GM21390 (cell line): ENCODE results near the gene PIGQ.

ENCODE experiments used
- ATAC-seq: cut with Tn5 transposase; IDR thresholded peaks from one replicate; pipeline ENCODE4 v1.9.1; 2021; ENCODE audit not compliant: unreplicated experiment

PIGQ gene

DNA sequence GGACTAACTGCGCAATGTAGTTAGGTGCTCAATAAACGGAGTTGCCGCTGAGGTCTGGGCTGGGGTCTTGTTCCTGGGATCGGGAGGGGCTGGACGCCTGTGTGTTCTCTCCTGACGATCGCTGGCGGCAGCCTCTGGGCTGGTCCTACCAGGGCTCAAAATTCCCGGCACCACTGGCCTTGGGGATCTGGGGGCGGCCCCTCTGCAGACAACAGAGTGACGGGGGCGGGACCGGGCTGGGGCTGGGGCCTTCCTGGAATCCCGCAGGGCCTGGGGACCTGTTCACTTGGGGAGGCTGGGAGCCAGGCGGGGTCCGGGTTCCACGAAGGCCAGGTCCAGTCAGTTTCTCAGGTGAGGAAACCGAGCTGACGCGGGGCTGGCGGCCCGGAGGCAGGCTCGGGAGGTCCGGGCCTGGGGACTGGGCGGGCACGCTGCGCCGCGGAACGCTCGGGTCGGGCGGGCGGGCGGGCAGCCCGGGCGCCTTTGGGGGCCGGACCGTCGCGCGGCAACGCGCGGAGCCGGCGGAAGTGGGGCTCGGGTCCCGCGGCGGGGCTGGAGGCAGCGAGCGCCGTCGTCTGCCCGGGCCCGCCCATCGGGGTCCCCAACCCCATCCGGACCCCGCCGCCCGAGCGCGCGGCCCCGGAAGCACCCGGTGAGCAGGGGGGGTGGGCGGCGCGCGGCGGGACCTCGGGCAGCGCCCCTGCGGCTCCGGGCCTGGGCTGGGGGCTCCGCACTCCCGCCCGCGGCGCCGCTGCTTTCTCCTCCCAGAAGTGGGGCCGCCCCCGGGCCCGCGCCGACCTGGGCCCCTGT is at the start of gene PIGQ:
Gene PIGQ (plus strand): TSS at position 524 of the 810 bp plus-strand sequence. CDS start 4,107 bp downstream, outside the sequence.
- no peak for ATAC-seq

DNA sequence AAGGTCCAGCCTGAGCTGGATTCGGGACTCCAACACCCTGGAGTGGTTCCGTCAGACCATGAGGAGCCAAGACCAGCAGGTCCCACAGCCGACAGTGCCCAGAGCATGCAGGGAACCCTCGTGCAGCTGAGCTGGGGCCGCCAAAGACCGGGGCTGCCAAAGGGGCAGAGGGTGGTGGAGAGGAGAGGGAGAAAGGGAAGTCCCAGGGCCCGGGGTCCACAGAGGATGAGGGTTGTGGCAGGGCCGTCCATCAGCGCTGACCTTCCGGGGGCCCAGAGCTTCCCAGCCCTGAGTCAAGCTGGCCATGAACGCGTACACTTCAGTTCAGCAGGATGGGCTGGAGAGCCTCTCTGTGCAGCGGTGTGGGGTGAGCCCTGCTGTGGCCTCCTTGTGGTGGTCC is 48.9 kb upstream of the PIGQ start:
- no peak for ATAC-seq

DNA sequence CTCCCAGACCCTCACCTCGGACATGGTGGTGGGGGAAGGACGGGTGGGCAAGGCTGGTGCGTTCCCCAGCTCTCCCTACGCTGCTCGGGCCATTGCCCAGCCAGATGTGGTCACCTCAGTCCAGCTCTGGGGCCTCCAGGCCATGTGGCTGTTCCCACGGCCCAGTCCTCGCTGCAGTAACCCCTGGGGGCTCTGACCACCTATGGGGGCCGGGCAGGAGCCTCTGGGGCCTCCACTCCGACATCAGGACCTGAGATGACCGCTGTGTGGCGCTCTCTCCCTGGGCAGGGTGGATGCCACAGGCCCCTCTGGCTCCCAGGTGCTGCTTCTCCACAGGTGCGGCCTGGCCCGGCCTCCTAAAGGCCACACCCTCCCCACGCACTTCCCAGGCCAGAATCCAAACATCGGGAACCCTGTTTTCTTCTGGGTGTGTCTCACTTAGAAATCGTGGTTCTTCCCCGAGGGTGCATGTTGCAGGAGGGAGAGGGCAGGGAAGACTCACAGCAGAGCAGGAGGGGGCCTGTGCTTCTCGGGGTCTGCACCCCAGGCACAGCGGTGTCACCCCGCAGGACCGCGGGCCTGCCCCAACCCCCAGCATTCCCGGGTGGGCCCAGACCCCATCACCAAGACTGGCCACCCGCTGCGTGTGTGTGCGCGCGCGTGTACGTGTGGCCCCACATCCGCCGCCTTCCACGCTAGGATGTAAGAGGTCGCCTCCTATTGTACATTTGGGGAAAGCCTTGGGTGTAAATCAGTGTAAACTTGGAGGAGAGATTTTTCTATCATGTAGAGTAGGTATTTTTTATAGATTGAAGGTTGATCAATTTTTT is 48.2 kb upstream of the PIGQ start:
- ATAC-seq = no peak

DNA sequence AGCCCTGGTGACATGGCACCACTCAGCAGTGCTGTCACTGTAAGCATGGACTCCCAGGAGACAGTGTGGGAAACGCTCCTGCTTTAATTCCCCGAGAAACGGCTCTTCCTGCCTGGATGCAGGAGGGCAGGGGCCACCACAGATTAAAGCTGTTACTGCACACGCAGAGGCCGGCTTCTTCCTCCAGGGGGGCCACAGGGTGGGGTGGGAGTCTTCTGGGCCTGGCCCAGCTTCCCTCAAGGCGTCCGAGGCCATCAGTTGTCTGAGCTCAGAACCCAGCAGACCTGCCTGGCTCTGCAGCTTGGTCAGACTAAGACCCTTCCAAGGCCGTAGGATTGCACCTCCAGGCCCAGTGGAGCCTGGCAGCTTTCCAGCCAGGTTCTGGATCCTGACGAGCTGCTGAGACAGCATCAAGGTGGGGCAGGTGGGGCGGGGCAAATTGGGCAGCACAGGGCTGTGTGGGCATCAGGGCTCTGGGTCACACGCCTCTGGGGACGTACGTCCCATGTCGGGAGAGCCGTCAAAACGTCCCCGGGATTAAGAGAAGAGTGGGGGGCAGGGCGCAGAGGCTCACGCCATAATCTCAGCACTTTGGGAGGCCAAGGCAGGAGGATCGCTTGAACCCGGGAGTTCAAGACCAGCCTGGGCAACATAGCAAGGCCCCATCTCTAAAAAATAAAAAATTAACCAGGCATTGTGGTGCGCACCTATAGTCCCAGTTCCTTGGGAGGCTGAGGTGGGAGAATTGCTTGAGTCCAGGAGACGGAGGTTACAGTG is 47.3 kb upstream of the PIGQ start:
- no peak for ATAC-seq

DNA sequence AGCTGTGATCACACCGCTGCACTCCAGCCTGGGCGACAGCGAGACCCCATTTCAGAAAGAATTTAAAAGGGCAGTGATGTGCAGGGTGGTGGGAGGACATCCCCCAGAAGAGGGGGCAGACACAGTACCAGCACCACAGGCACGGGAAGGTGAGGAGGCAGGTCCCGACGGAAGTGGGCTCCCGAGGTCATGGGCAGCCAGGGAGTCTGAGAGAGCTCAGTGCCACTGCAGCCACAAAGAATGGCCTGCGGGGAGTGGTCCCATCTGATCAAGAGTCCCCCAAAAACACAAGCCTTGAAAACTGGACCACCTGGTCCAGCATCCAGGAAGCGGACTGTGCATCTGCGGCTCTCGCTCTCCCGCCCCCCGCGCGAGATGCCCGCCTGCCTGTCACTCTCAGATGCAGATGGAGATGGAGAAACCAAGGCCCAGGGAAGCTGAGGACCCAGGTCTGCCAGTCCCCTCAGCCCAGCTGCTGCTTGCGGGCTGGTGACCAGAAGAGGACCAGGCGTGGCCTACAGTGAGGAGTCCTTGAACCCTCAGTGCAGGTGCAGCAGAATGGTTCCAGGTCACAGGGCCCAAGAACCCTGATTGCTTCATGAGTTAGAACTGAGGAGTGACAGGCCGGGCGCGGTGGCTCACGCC is 46.5 kb upstream of the PIGQ start:
- ATAC-seq = no peak

DNA sequence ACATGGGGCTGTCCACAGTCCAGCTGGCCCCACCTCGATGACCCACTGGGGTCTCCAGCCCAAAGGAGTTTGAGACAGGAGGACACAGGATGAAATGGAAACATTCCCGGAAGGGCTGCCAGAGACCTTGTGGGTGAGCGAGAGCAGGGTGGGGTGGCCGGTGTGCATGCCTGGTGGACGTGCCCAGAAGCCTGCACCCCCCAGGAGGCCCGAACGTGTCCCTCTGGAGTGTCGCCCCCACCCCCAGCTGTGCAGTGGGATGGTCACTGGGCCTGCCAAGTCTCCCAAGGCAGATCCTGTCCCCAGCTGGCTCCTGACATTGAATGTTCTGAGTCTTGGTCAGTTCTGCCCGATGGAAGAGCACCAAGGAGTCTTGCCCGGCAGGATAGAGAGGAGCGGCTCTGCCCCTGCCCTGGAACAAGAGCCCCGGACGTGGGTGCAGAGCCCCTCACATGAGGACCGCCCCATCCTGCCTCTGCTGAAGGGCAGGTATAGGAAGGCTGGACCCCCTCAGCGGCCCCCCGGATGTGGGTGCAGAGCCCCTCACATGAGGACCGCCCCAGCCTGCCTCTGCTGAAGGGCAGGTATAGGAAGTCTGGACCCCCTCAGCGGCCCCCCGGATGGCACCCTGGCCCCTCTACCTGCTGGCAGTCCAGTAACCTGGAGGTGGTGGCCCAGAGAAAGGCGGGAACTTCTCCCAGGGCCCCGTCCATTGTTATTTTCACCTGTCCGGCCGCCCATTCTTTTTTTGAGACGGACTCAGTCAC is 45.3 kb upstream of the PIGQ start:
- ATAC-seq = no peak

DNA sequence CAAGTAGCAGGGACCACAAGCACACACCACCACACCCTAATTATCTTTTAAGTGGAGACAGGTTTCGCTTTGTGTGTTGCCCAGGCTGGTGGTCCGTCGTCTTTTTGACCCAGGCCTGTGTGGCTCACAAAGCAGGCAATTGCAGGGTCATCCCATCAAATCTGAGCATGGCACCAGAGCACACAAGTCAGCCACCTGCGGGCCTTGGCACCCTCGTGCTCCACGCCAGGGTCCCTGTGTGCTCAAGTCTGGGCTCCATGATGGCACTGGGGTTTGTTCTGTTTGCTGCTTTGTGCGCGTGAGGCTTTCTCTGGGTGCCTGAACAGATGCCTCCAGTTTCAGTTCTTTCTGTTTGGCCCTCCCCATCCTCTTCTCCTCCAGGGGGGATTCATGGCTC is 44.6 kb upstream of the PIGQ start:
- ATAC-seq = no peak

DNA sequence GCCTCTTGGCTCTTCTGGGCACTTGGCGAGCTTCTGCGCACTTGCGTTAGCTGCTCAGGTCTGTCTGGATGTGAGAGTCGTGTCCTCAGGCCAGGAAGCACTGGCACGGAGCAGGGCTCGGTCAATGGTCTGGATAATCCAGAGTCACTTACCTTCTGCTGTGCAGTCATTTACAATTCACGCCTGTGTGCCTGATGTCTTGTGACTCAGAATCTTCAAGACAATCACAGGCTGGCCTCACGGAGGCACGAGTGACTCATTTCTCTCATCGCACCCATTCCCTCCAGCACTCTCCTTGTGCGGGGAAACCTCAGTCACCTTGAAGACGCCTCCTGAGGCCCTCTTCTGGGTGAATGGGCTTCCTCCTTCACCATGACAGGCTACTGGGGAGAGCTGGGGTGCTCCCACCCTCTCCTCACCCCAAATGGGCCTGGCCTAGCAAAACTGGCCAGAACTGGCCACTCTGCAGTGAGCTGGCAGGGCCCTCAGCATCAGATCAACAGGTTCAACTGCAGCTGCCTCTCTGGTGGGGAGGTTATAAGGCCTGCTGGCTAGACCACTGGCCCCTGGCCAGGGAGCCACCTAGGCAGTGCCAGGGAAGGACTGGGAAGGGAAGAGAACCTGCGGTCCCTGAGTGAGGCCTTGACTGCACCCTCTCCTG is 44.1 kb upstream of the PIGQ start:
- ATAC-seq = no peak

DNA sequence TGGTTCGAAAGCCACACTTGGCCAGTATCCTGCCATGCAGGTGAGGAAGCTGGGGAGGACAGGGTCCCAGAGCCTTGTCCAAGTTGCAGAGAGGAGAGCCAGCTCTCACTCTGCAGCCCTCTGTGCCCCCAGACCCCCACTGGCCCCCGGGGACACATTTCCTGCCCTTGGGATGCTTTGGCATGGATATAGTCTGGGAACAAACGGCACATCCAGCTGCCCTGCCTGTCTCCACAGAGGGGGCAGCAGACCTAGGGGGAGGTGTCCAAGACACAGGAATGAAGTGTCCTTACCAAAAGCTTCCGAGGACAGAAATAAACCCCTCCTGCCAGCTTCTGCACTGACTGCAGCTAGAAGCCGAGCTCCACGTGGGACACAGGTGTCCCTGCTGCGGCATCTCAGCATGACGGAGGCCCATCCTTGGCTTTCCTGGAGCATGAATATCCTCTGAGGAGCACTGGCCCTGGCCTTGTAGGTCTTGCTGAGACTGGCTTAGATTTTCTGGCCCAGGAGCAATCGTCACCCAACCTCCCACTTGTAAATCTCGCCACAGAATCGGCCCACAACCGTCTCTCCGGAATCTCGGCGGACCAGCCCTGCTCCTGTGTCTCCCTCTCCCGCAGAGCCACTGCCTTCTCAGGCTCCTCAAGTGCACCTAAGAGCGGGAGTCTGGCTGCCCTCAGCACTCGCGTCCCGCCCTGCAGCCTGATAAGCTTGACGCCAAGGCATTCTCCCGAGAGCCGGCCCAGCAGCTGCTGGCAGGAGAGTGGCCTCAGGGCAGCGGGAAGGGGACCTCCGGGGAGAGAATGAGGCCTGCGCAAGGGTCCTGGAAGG is 43.4 kb upstream of the PIGQ start:
- ATAC-seq = no peak

DNA sequence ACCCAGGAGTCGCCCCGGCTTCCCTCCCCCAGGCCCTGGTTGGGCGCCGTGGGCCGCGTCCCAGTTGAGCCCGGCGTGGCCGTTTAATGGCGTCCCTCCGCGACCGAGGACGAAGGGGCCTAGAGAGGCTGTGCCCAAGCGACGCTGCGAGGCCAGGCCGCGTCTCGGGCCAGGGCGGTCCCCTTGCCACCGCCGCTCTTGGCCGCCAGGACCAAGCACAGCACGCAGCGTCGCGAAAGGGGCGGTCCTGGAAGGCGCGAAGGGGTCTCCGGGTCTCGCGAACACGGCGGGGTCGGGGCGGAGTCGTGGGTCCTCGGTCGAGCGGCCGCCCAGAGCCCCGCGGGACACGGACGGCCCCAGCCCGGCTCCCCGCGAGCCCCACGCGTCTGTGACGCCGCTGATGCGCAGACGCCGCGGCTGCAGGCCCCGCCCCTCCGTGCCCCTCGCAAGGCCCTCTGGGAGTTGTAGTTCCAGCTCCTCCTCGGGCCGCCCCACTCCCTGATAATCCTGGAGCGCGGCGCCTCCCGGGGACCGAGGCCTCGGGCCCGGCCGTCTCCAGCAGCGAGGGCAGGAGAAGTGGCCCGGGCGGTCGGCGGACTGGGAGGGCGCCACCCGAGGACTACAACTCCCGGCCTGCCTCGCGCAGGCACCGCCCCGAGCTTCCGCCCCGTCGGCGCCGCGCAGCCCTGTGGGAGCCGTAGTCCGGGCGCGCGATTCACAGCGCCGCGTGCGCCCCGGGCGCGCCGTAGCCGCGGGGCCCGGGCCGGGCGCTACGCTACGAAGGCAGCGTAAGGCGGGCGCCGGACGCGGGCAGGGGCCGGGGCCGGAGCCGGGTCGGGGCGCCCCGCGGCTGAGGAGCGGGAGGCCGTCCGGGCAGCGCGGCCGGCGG is 42.5 kb upstream of the PIGQ start, which contains the start of gene CAPN15:
Gene CAPN15 (plus strand): TSS at position 698 of the 889 bp plus-strand sequence. CDS start 19,127 bp downstream, outside the sequence.
- ATAC-seq = peak; percentile 61

DNA sequence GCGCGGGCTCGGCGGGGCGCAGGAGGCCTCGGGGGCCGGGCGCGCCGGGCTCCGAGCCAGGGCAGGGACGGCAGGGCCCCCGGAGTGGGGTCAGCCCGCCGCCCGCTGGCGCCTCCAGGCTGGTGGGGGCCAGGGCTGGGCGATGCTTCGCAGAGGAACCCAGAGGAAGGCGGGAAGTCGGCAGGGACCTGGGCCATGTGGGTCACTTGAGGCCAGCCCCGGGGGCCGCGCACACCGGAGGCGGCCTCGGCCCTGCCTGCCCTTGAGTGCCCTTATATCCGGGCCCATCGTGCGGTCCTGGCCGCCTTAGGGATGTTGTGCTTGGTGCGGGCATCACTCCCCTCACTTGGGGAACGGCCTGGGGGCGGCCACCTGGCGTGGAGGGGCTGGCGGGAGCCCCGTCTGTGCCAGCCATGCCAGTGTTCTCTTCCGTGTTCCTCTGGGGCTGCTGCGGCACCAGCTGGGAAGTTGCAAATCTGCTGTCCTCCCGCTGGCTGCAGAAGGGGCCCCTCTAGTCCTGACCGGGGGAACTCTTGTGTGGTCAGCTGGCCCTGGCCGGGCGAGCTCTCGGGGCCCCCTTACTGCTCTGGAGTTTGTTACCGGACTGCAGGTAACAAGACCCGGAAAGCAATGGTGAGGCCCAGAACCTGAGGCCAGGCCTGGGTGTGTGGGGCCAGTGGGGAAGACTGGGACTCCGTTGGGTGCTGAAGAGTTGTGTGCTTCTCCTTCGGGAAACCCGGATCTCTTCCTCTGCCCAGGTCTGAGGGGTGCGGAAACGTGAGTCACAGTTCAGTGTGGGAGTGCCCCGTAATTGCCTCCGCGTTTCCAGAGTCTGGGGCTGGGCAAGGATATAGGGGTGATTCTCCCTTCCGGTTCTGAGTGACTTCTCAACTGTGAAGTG is 41.4 kb upstream of the PIGQ start:
- peak; percentile 7 for ATAC-seq

DNA sequence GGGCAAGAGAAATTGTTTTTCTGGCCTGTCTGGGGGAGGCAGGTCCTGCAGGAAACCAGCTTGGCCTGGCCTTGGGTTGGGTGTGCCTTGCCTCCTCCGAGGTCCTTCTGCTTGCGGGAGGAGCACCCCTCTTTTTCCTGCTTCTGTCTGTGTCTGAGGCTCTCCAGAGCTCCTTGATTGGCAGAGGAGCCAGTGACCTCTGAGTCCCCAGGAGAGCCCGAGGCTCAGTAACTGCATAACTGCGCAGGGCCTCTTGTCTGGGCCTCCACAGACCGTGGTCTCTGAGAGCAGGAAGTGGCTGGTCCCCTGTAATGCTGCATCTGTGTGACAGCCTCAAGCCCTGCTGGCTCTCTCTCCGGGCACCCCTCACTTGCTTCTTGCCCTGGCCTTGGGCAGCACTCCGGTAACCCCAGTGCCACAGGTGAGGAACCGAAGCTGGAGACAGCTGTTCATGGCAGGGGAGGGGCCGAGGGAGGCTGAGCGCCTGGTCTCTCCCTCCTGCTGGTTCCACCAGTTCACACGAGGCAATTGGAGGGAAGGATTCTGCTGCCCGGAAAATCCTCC is 40.7 kb upstream of the PIGQ start:
- no peak for ATAC-seq

DNA sequence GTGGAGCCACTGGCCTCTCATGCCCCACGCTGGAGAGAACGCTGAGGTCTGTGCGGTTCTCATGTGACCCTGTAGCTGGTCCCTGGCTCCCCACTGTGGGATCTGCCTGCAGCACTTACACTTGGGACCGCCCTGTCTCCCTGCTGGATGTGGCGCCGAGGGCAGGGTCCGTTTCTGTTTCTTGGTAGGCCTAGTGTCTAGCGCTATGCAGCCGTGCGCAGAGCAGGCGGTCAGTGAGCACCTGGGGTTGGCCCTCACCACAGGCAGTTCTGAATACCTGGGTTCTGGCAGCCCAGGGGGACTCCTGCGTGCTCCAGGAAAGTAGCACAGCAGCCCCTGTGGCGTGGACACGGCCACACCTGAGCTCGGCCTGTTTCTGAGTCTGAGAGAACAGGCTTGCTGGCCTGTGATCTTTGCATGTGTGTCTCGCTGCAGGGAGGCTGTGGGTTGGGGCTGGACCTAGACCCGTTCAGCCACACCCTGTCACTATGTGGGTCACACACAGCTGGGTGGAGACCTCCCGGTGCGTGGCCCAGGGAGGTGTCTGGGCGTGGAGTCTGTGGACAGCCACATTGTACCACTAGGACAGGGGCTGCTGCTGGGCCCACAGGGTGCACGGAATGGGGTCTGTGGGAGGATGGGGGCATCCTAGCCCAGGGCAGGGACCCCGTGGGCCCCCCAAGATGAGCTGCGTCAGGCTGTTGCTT is 39.5 kb upstream of the PIGQ start:
- no peak for ATAC-seq

DNA sequence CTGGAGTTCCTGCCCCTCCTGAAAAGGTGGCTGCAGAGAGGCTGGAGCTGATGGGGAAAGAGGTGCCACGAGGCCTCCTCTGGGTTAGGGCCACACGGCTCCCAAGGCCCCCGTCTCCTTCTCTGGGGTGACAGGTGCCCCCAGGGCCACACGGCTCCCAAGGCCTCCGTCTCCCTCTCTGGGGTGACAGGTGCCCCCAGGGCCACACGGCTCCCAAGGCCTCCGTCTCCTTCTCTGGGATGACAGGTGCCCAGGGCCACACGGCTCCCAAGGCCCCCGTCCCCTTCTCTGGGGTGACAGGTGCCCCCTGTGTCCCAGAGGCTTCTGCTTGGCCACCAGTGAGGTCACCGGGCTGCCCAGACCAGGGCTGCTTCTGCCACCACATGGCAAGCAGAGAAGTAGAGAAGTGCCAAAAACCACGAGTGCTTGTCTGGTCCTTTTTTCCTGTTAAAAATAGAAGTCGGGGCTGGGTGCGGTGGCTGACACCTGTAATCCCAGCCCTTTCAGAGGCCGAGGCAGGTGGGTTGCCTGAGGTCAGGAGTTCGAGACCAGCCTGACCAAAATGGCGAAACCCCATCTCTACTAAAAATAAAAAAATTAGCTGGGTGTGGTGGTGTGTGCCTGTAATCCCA is 38.2 kb upstream of the PIGQ start:
- ATAC-seq = no peak
